ENCODE data around the gene ACRV1.

ACRV1 gene

DNA sequence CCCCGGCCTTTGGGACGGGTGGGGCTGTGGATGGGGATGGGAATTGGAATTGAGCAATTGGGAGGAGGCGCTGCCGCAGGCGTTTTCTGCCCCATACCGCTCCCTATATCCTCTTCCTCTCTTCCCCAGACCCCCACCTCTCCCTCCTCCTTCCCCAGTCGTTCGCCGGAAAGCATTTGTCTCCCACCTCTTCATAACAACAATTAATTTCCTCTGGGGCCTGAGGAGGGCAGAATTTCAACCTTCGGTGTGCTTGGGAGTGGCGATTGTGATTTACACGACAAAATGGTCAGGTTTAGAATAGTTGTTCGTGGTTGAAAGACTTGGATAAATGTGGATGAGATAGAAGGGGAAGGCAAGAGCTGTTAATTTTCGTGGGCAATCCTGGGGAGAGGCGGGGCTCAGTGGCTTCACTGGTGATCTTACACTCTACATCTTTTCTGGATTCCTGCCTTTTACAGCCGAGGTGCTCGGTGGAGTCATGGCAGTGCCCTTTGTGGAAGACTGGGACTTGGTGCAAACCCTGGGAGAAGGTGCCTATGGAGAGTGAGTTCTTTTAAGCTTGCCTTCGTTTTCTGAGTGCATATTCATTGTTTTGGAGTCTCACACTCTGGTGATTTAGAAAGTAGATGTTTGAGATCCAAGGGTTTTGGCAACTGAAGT is 54.2 kb downstream of the ACRV1 start:
- TF ChIP-seq, protein P1, sequence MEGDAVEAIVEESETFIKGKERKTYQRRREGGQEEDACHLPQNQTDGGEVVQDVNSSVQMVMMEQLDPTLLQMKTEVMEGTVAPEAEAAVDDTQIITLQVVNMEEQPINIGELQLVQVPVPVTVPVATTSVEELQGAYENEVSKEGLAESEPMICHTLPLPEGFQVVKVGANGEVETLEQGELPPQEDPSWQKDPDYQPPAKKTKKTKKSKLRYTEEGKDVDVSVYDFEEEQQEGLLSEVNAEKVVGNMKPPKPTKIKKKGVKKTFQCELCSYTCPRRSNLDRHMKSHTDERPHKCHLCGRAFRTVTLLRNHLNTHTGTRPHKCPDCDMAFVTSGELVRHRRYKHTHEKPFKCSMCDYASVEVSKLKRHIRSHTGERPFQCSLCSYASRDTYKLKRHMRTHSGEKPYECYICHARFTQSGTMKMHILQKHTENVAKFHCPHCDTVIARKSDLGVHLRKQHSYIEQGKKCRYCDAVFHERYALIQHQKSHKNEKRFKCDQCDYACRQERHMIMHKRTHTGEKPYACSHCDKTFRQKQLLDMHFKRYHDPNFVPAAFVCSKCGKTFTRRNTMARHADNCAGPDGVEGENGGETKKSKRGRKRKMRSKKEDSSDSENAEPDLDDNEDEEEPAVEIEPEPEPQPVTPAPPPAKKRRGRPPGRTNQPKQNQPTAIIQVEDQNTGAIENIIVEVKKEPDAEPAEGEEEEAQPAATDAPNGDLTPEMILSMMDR (conservative IDR thresholded peaks at IDR 0.05; ENCODE audit: low read depth, low read length): peak; percentile 48
- DNase-seq (ENCODE audit: low read depth): peak; percentile 11
- peak overlapping the region; percentile 86 for H3K4me3 ChIP-seq (ENCODE audit: low read length)

DNA sequence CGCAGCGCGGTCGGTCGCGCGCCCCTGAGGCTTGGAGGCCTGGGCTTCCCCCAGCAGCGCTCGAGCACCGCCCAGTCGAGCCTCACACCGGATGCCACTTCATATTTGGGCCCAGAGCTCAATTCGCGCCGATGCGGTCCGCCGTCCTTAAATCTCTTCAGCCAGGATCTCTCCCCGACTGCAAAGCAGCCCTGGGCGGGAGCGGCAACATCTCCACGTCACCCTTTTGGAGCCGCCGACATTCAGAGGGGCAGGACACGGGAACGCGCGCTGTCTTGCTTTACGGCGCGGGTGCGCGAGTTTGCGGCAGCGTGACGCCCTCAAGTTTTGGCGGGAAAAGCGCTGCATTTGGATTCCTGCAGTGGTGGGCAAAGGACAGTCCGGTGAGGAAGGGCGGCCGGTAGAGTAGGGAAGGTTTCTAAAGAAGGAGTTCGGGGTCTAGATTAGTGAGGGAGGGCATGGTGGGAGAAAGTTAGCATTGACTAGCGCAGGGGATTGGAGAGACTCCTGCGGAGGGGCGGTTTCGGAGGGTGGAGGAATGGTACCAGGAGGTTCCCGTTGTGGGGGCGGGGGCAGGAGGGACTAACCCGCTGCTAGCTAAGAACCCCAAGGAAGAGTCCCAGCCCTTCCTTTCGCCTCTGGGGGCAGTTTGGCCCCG is 54.9 kb downstream of the ACRV1 start:
- peak; percentile 60 for DNase-seq (ENCODE audit: low read depth)
- TF ChIP-seq, protein P1 (conservative IDR thresholded peaks at IDR 0.05; ENCODE audit: low read depth, low read length): no peak
- peak overlapping the region; percentile 86 for H3K4me3 ChIP-seq (ENCODE audit: low read length)

DNA sequence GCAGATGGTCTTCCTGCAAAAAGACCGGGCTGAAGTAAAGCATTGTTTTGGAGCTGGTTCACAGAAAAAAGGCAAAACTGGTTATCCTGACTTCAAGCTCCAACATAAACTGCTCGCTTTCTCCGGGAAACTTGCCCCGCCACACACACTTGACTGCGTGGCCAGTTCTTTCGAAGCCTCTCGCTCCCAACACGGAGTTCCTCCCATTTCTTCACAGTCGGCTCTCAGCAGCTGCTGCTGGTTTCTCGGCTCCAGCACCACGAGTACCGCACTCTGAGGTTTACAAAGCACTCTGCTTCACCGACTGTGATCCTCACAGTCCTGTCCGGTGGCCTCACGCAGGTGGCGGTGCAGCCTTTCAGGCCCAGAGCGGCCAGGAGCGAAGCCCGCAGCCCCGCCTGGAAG is 55.4 kb downstream of the ACRV1 start:
- H3K4me3 ChIP-seq (ENCODE audit: low read length): peak overlapping the region; percentile 86
- TF ChIP-seq, protein P1 (conservative IDR thresholded peaks at IDR 0.05; ENCODE audit: low read depth, low read length): no peak
- no peak for DNase-seq (ENCODE audit: low read depth)

DNA sequence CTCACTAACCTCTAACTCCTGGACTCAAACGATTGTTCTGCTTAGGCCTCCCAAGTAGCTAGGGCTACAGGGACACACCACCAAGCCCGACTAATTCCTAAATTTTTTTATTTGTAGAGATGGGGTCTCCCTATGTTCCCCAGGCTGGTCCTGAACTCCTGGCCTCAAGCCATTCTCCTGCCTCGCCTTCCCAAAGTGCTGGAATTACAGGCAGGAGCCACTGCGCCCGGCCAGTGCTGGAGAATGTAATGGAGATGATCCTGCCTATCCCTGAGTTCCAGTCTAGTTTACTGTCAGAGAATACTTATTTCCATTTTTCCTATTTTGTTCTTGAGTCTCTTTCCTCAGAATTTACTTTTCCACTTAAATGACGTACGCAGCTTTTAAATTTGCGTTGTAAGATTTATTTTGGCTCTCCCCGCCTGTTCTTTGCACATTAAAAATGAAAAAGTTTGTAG is 55.9 kb downstream of the ACRV1 start, which contains the start of gene CHEK1:
Gene CHEK1, plus strand, starts transcription at position 408 of the 458 bp plus-strand sequence. CDS start 1,606 bp downstream, outside the sequence.
- TF ChIP-seq, protein P1 (conservative IDR thresholded peaks at IDR 0.05; ENCODE audit: low read depth, low read length): no peak
- no peak for DNase-seq (ENCODE audit: low read depth)
- peak within 1 kb of the TSS; percentile 86 for H3K4me3 ChIP-seq (ENCODE audit: low read length)

DNA sequence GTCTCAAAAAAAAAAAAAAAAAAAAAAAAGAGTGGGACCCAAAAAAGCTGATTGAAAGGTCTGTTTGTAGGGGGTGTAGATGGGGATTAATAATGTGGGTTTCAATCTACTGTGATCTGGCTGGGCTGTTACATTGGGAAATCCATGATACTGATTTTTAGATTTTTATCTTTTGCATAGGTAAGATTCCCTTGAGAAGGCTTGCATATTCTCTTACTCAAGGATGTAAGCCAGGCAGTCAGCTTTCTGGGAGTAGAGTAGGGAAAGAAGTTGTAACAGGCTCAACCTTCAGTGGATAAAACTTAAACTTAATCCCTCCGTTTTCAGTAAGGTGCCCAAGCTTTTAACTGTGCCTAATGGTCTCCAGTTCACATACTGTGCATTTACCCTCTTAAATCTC is 57.6 kb downstream of the ACRV1 start:
- no peak for DNase-seq (ENCODE audit: low read depth)
- no peak overlapping the region for H3K4me3 ChIP-seq (ENCODE audit: low read length)
- TF ChIP-seq, protein P1 (conservative IDR thresholded peaks at IDR 0.05; ENCODE audit: low read depth, low read length): no peak

DNA sequence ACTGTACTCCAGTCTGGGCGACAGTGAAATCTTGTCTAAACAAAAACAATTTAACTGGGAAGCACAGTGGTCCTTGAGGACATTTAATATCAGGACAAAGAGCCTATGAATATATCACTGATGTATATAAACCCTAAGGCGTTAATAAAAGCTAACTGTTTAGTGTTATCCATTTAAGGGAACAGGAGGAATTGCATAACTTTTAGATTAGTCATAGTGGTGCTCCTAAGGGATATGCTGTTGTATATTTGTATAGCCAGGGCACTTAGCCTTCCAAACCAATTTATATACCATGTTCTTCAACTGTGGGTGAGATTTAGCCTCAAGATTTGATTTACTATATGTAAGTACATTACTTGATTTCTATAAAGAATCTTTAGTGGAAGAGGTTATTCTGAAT is 58.7 kb downstream of the ACRV1 start:
- peak; percentile 10 for DNase-seq (ENCODE audit: low read depth)
- H3K4me3 ChIP-seq (ENCODE audit: low read length): no peak overlapping the region
- TF ChIP-seq, protein P1 (conservative IDR thresholded peaks at IDR 0.05; ENCODE audit: low read depth, low read length): no peak
